HepG2 (cell line): ENCODE data around the gene RAPGEF6. TPM values are rescaled to one million over a fixed set of nuclear protein-coding genes. Genes with fewer than 3 reads are reported as not detected.

ENCODE experiments used
- EED ChIP-seq: sonication (generic); formaldehyde crosslinking; IDR thresholded peaks from 2 replicates; pipeline ENCODE4 v1.5.0; 2020; ENCODE audit warnings: mild to moderate bottlenecking, missing genetic modification reagents
- GABPA ChIP-seq, 2 experiments: IDR thresholded peaks; 2 replicates each; pipeline ENCODE4 v1.6.1; 2011 to 2016; ENCODE audit warnings: low read depth in 2 of 2, low read length in 1 of 2, missing biosample characterization in 1 of 2, missing genetic modification characterization in 1 of 2
- JARID2 ChIP-seq: sonication (generic); formaldehyde crosslinking; IDR thresholded peaks from 2 replicates; pipeline ENCODE4 v1.8.1; 2023; ENCODE audit warnings: missing genetic modification reagents, inconsistent platforms; ENCODE audit not compliant: insufficient replicate concordance
- KDM3A ChIP-seq: IDR thresholded peaks from 2 replicates; pipeline ENCODE4 v1.6.1; 2018; ENCODE audit warnings: low read depth, missing compliant biosample characterization
- MYNN ChIP-seq: sonication (generic); formaldehyde crosslinking; IDR thresholded peaks from 2 replicates; pipeline ENCODE4 v1.4.0; 2020; ENCODE audit warnings: mild to moderate bottlenecking, low read depth, missing genetic modification reagents
- NR2F6 ChIP-seq, 2 experiments: IDR thresholded peaks; 2 replicates each; pipeline ENCODE4 v1.6.1; 2016; ENCODE audit warnings: antibody characterized with exemption in 1 of 2, mild to moderate bottlenecking in 1 of 2
- PAF1 ChIP-seq: IDR thresholded peaks from 2 replicates; pipeline ENCODE4 v1.6.1; 2016; ENCODE audit warnings: missing genetic modification reagents, missing compliant biosample characterization
- POGZ ChIP-seq: sonication (generic); formaldehyde crosslinking; IDR thresholded peaks from 2 replicates; pipeline ENCODE4 v1.4.0; 2020; ENCODE audit warnings: mild to moderate bottlenecking, missing genetic modification reagents
- RFXAP ChIP-seq: sonication (generic); formaldehyde crosslinking; IDR thresholded peaks from 2 replicates; pipeline ENCODE4 v1.4.0; 2020; ENCODE audit warnings: missing genetic modification reagents, borderline replicate concordance
- TCF7L2 ChIP-seq: IDR thresholded peaks from 2 replicates; pipeline ENCODE4 v1.6.1; 2011; ENCODE audit warnings: mild to moderate bottlenecking, low read depth, low read length, moderate library complexity
- ZNF34 ChIP-seq: sonication (generic); formaldehyde crosslinking; IDR thresholded peaks from 2 replicates; pipeline ENCODE4 v1.4.0; 2020; ENCODE audit warnings: mild to moderate bottlenecking, missing genetic modification reagents, borderline replicate concordance
- ZNF468 ChIP-seq: sonication (generic); formaldehyde crosslinking; IDR thresholded peaks from 2 replicates; pipeline ENCODE4 v1.8.0; 2022; ENCODE audit warnings: mild to moderate bottlenecking, moderate library complexity, missing genetic modification reagents
- ZNF510 ChIP-seq: sonication (generic); formaldehyde crosslinking; IDR thresholded peaks from 2 replicates; pipeline ENCODE4 v1.4.0; 2020; ENCODE audit warnings: low read depth, mild to moderate bottlenecking, missing genetic modification reagents
- ZNF589 ChIP-seq: sonication (generic); formaldehyde crosslinking; conservative IDR thresholded peaks from 2 replicates; pipeline ENCODE4 v1.8.0; 2022; ENCODE audit warnings: mild to moderate bottlenecking, moderate library complexity, missing genetic modification reagents
- ZNF615 ChIP-seq: sonication (generic); formaldehyde crosslinking; IDR thresholded peaks from 2 replicates; pipeline ENCODE4 v1.5.0; 2020; ENCODE audit warnings: mild to moderate bottlenecking, missing genetic modification reagents, borderline replicate concordance
- ZNF781 ChIP-seq: sonication (generic); formaldehyde crosslinking; IDR thresholded peaks from 2 replicates; pipeline ENCODE4 v1.5.1; 2020; ENCODE audit warnings: borderline replicate concordance, mild to moderate bottlenecking, missing genetic modification reagents; ENCODE audit errors: not compliant biosample characterization
- ZNF891 ChIP-seq: sonication (generic); formaldehyde crosslinking; IDR thresholded peaks from 2 replicates; pipeline ENCODE4 v1.5.0; 2020; ENCODE audit warnings: mild to moderate bottlenecking, missing genetic modification reagents
- polyA plus RNA-seq, 8 experiments: library from polyadenylated mRNA; depleted of rRNA in 3 of 8; stranded (reverse) in 7 of 8; unstranded in 1 of 8; fragments of >200 nt; fragmentation: Illumina TruSeq in 4 of 8; extraction: Trizol in 4 of 8; gene quantifications; 2 replicates each; pipeline versions ENCODE4 v1.2.1 to v1.2.3, GENCODE V29; 2011 to 2016; ENCODE audit warnings: low read depth in 4 of 8, missing spikeins in 1 of 8, mixed read lengths in 1 of 8; ENCODE audit not compliant: insufficient read depth in 1 of 8
- total RNA-seq, 5 experiments: library from RNA; depleted of rRNA; stranded (reverse); fragments of >200 nt; fragmentation: Illumina TruSeq; extraction: Trizol; gene quantifications; 2 replicates each; pipeline ENCODE4 v1.2.3, GENCODE V29; 2016; ENCODE audit warnings: low read depth in 1 of 5
- TF ChIP-seq, protein P1 (sequence below): IDR thresholded peaks from 2 replicates; pipeline ENCODE4 v1.6.1; 2018; ENCODE audit warnings: missing genetic modification reagents, mild to moderate bottlenecking, missing compliant biosample characterization
- TF ChIP-seq, protein P2 (sequence below): sonication (generic); formaldehyde crosslinking; IDR thresholded peaks from 2 replicates; pipeline ENCODE4 v1.4.0; 2020; ENCODE audit warnings: mild to moderate bottlenecking, missing genetic modification reagents, borderline replicate concordance
- TF ChIP-seq, protein P3 (sequence below): IDR thresholded peaks from 2 replicates; pipeline ENCODE4 v1.6.1; 2016; ENCODE audit warnings: mild to moderate bottlenecking, missing biosample characterization, missing genetic modification reagents
- TF ChIP-seq, protein P4 (sequence below): sonication (generic); formaldehyde crosslinking; IDR thresholded peaks from 2 replicates; pipeline ENCODE4 v1.4.0; 2020; ENCODE audit warnings: mild to moderate bottlenecking, low read depth, missing genetic modification reagents

Gene RAPGEF6
- total and polyA plus RNA-seq, 2 of the 13 experiments (the other 11 are each of a cell fraction or from before 2014, with no cell fraction given), result 7.7 to 24.6 TPM

DNA sequence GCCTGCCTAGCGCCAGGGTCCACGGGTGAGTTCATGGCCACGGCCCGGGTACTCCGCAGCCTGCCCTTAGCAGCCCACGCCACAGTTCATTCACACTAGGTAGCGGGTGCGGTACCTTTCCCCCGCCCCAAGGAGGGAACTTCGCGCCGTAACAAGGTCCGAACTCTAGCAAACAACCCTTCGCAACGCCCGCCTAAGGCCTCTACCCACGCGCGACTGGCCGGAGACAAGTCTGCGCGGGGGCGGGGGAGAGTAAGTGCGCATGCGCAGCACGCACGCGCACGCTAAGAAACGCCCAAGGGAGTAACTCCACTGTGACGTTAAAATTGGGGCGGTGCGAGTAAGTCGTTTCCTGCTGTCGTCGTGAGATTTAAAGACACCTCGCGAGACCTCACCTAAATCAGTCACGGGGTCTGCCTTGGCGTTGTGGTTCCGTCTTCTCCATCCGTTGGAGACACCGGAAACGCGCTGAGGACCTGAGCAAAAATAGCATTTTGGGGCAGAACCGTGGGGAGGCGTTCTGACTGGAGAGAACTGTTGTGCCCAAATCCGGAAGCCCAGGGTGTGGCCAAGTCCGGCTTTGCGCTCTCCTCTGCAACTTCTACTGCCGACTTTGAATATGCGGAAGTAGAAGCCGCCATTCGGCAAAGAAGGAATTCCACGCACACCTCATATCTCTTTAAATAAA is at the start of gene RAPGEF6 (continued):
- TF ChIP-seq ZNF34 (CRISPR knock-in tag) (no peak), ZNF891 (CRISPR knock-in tag) (peak; percentile 94), TCF7L2 (no peak), GABPA (IDR thresholded peaks at IDR 0.05; ENCODE audit: low read depth, low read length) (peak; percentile 55), GABPA (CRISPR knock-in tag; IDR thresholded peaks at IDR 0.05; ENCODE audit: low read depth) (peak; percentile 88), PAF1 (no peak), POGZ (peak; percentile 97), MYNN (no peak), NR2F6 (IDR thresholded peaks at IDR 0.05) (no peak; the same call in none of the 2 replicates), NR2F6 (CRISPR knock-in tag; IDR thresholded peaks at IDR 0.05) (peak; percentile 28; the same call in 1 of the 2 replicates), KDM3A (peak; percentile 45; the same call in 1 of the 2 replicates), RFXAP (CRISPR knock-in tag) (peak; percentile 27; the same call in 1 of the 2 replicates), JARID2 (CRISPR knock-in tag) (no peak), ZNF510 (CRISPR knock-in tag) (no peak), ZNF781 (CRISPR knock-in tag) (no peak), ZNF468 (CRISPR knock-in tag) (no peak), ZNF615 (no peak), ZNF589 (CRISPR knock-in tag) (no peak), EED (peak; percentile 12; the same call in 1 of the 2 replicates)
- TF ChIP-seq, protein P1, sequence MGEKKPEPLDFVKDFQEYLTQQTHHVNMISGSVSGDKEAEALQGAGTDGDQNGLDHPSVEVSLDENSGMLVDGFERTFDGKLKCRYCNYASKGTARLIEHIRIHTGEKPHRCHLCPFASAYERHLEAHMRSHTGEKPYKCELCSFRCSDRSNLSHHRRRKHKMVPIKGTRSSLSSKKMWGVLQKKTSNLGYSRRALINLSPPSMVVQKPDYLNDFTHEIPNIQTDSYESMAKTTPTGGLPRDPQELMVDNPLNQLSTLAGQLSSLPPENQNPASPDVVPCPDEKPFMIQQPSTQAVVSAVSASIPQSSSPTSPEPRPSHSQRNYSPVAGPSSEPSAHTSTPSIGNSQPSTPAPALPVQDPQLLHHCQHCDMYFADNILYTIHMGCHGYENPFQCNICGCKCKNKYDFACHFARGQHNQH (CRISPR knock-in tag), result peak; percentile 72
- TF ChIP-seq, protein P2, sequence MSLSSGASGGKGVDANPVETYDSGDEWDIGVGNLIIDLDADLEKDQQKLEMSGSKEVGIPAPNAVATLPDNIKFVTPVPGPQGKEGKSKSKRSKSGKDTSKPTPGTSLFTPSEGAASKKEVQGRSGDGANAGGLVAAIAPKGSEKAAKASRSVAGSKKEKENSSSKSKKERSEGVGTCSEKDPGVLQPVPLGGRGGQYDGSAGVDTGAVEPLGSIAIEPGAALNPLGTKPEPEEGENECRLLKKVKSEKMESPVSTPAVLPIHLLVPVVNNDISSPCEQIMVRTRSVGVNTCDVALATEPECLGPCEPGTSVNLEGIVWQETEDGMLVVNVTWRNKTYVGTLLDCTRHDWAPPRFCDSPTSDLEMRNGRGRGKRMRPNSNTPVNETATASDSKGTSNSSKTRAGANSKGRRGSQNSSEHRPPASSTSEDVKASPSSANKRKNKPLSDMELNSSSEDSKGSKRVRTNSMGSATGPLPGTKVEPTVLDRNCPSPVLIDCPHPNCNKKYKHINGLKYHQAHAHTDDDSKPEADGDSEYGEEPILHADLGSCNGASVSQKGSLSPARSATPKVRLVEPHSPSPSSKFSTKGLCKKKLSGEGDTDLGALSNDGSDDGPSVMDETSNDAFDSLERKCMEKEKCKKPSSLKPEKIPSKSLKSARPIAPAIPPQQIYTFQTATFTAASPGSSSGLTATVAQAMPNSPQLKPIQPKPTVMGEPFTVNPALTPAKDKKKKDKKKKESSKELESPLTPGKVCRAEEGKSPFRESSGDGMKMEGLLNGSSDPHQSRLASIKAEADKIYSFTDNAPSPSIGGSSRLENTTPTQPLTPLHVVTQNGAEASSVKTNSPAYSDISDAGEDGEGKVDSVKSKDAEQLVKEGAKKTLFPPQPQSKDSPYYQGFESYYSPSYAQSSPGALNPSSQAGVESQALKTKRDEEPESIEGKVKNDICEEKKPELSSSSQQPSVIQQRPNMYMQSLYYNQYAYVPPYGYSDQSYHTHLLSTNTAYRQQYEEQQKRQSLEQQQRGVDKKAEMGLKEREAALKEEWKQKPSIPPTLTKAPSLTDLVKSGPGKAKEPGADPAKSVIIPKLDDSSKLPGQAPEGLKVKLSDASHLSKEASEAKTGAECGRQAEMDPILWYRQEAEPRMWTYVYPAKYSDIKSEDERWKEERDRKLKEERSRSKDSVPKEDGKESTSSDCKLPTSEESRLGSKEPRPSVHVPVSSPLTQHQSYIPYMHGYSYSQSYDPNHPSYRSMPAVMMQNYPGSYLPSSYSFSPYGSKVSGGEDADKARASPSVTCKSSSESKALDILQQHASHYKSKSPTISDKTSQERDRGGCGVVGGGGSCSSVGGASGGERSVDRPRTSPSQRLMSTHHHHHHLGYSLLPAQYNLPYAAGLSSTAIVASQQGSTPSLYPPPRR, result peak; percentile 35; the same call in 1 of the 2 replicates
- TF ChIP-seq, protein P3, sequence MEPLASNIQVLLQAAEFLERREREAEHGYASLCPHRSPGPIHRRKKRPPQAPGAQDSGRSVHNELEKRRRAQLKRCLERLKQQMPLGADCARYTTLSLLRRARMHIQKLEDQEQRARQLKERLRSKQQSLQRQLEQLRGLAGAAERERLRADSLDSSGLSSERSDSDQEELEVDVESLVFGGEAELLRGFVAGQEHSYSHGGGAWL (CRISPR knock-in tag), result 0 out of 2 replicates have a peak, but pooled peaks have one; percentile 87
- TF ChIP-seq, protein P4, sequence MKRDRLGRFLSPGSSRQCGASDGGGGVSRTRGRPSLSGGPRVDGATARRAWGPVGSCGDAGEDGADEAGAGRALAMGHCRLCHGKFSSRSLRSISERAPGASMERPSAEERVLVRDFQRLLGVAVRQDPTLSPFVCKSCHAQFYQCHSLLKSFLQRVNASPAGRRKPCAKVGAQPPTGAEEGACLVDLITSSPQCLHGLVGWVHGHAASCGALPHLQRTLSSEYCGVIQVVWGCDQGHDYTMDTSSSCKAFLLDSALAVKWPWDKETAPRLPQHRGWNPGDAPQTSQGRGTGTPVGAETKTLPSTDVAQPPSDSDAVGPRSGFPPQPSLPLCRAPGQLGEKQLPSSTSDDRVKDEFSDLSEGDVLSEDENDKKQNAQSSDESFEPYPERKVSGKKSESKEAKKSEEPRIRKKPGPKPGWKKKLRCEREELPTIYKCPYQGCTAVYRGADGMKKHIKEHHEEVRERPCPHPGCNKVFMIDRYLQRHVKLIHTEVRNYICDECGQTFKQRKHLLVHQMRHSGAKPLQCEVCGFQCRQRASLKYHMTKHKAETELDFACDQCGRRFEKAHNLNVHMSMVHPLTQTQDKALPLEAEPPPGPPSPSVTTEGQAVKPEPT (CRISPR knock-in tag), result 0 out of 2 replicates have a peak, but pooled peaks have one; percentile 77
